ENCODE measurements around the gene USP8. TPM values are rescaled to one million over a fixed set of nuclear protein-coding genes. Genes with fewer than 3 reads are reported as not detected.
"Not testable (repeated sequence)": the region's sequence is repeated elsewhere in the genome, so short reads cannot be mapped to it uniquely, and the experiment has no call there.

Gene USP8
- total RNA-seq, 1 donor from 2014 or later, result 59.4 TPM

- DNase-seq (ENCODE audit: extremely low spot score, unreplicated experiment), result no peak
- no peak for TF ChIP-seq CTCF (conservative IDR thresholded peaks at IDR 0.05)
- no peaks in the 10 kb centered on the region for H3K27me3 Mint-ChIP-seq
- no peak overlapping the region for H3K4me3 Mint-ChIP-seq
- no peaks in the 10 kb centered on the region for H3K36me3 Mint-ChIP-seq
- H3K9me3 Mint-ChIP-seq, result no peaks in the 10 kb centered on the region
- H3K4me1 Mint-ChIP-seq (ENCODE audit: unreplicated experiment), result peaks cover 3% of the 10 kb centered on the region
- H3K27ac Mint-ChIP-seq, result no peak overlapping the region
Measured at GRCh38 chr15:50381438-50381837, 42.8 kb upstream of the USP8 start.

- H3K27me3 Mint-ChIP-seq; H3K27ac Mint-ChIP-seq; H3K36me3 Mint-ChIP-seq; DNase-seq (ENCODE audit: extremely low spot score, unreplicated experiment); H3K9me3 Mint-ChIP-seq; H3K4me3 Mint-ChIP-seq; H3K4me1 Mint-ChIP-seq (ENCODE audit: unreplicated experiment): not testable (repeated sequence)
Measured at GRCh38 chr15:50382408-50382807, 41.8 kb upstream of the USP8 start.

- Mint-ChIP-seq H3K27ac (peak overlapping the region; percentile 95), H3K9me3 (no peaks in the 10 kb centered on the region), H3K4me1 (ENCODE audit: unreplicated experiment) (no peaks in the 10 kb centered on the region), H3K4me3 (peak overlapping the region; percentile 38), H3K27me3 (no peaks in the 10 kb centered on the region), H3K36me3 (no peaks in the 10 kb centered on the region)
- TF ChIP-seq CTCF (conservative IDR thresholded peaks at IDR 0.05), result no peak
- no peak for DNase-seq (ENCODE audit: extremely low spot score, unreplicated experiment)
Measured at GRCh38 chr15:50390554-50391264, 33.5 kb upstream of the USP8 start.

- not testable (repeated sequence) for H3K4me1 Mint-ChIP-seq (ENCODE audit: unreplicated experiment); DNase-seq (ENCODE audit: extremely low spot score, unreplicated experiment); H3K27me3 Mint-ChIP-seq; H3K36me3 Mint-ChIP-seq; H3K9me3 Mint-ChIP-seq
- peak overlapping the region; percentile 60 for H3K4me3 Mint-ChIP-seq
- H3K27ac Mint-ChIP-seq, result peak overlapping the region; percentile 95
Measured at GRCh38 chr15:50391561-50391960, 32.6 kb upstream of the USP8 start.

GRCh38 chr15:50411870-50412269, 12.3 kb upstream of the USP8 start:
- no peak for TF ChIP-seq CTCF (conservative IDR thresholded peaks at IDR 0.05)
- Mint-ChIP-seq H3K36me3 (no peaks in the 10 kb centered on the region), H3K27ac (no peak overlapping the region), H3K4me3 (no peak overlapping the region), H3K9me3 (no peaks in the 10 kb centered on the region), H3K27me3 (peaks cover 5% of the 10 kb centered on the region), H3K4me1 (ENCODE audit: unreplicated experiment) (no peaks in the 10 kb centered on the region)
- no peak for DNase-seq (ENCODE audit: extremely low spot score, unreplicated experiment)

- no peak for DNase-seq (ENCODE audit: extremely low spot score, unreplicated experiment)
- Mint-ChIP-seq H3K4me1 (ENCODE audit: unreplicated experiment) (no peaks in the 10 kb centered on the region), H3K36me3 (no peaks in the 10 kb centered on the region), H3K27me3 (no peaks in the 10 kb centered on the region), H3K27ac (no peak overlapping the region), H3K9me3 (no peaks in the 10 kb centered on the region), H3K4me3 (no peak overlapping the region)
- no peak for TF ChIP-seq CTCF (conservative IDR thresholded peaks at IDR 0.05)
Measured at GRCh38 chr15:50414624-50415023, 9.6 kb upstream of the USP8 start.

Measured in type B pancreatic cell (in vitro differentiated cells).